SKM-1 treated with dmso at 0.1 percent for 144 hours (cell line): ENCODE data around the gene PANX2.
"Not testable (repeated sequence)": the region's sequence is repeated elsewhere in the genome, so short reads cannot be mapped to it uniquely, and the experiment has no call there.

Experiments used
- DNase-seq: peaks from one replicate; lab custom pipeline; 2025; ENCODE audit not compliant: unreplicated experiment; lab: John Stamatoyannopoulos, UW

PANX2 gene, protein sequence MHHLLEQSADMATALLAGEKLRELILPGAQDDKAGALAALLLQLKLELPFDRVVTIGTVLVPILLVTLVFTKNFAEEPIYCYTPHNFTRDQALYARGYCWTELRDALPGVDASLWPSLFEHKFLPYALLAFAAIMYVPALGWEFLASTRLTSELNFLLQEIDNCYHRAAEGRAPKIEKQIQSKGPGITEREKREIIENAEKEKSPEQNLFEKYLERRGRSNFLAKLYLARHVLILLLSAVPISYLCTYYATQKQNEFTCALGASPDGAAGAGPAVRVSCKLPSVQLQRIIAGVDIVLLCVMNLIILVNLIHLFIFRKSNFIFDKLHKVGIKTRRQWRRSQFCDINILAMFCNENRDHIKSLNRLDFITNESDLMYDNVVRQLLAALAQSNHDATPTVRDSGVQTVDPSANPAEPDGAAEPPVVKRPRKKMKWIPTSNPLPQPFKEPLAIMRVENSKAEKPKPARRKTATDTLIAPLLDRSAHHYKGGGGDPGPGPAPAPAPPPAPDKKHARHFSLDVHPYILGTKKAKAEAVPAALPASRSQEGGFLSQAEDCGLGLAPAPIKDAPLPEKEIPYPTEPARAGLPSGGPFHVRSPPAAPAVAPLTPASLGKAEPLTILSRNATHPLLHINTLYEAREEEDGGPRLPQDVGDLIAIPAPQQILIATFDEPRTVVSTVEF

DNA sequence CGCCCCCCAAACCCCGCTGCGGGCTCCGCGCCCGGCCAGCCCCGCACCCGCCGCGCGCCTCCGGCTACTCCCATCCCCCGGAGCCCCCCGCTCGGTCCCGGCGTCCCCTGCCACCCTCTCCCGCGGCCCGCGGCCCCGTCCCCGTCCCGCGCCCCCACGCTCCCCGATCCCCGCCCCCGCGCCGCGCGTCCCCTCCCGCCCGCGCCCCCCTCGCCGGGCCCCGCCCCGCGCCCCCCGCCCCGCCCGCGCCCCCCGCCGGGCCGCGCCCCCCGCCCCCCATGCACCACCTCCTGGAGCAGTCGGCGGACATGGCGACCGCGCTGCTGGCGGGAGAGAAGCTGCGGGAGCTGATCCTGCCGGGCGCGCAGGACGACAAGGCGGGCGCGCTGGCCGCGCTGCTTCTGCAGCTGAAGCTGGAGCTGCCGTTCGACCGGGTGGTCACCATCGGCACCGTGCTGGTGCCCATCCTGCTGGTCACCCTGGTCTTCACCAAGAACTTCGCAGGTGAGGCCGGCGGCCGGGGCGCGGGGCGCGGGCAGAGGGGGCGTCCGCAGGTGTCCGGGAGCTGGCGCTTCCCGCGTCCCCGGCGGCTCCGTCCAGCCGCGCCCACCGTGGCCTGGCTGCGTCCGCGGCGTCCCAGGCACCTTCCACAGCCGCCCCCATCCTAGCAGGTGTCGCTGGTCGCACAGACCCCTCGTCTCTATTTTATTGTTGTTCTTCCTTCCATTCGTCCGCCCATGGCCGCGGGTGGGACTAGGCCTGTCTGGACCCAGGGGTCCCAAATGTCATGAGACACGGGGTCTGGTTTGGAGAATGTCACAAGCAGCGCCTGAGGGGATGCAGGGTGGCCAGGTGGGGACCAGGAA, at the start of gene PANX2:
PANX2 (plus strand) TSS at position 279 of the 866 bp plus-strand sequence; CDS start at position 279, 0 bp downstream.
- DNase-seq, result no peak

DNA sequence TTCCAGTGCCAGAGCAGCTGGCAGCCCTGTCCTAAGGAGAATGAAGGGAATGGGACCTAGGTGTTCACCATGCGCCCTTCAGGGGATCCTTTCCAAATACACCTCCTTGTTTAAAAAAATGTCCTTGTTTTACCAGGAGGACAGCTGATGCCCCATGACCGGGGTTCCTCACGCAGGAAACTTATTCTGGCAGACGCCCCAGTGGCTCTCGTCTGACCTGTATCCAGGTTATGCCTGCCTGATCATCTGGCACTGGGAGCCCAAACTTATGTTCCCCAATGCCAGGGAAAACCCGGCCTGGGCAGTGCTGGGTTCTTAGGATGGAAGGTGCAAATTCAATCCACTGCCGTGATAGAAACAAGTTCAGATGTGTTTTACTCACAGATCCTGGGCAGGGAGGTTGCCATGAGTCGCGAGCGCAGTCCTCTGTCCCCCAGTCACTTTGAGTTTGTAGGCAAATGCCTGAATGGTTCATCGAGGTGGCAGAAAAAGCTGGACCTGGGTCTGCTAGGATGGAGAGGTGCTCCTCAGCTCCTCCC, 49.3 kb upstream of the PANX2 start:
- DNase-seq, result no peak

DNA sequence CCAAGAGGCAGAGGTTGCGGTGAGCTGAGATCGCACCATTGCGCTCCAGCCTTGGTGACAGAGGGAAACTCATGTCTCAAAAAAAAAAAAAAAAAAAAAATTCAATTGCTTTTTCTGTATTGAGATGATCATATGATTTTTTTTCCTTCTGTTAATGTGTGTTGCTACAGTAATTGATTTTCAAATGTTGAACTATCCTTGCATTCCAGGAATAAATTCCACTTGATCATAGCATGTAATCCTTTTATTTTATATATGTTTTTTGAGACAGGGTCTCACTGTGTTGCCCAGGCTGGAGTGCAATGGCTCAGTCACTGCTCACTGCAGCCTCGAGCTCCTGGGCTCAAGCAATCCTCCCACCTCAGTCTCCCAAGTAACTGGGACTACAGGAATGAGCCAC, 47.4 kb upstream of the PANX2 start:
- no peak for DNase-seq

DNA sequence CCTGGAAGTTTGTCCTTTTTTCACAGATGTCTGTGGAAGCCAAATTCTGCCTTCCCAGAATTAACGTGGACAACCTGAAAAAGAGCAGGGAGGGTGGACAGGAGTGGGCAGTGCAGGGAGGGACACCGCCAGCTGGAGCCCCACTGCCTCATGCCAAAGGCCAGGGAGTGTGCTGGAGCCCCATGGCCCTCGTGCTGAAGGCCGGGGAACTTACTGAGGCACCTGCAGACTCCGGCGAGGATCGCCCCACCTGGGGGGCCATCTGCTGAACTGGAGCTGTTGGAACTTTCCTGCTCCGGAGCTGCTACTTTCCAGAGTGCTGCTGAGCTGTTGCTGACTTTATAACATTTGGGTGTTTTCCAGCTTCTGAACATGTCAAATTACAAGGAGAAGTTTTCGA, 45.5 kb upstream of the PANX2 start:
- DNase-seq, result no peak

DNA sequence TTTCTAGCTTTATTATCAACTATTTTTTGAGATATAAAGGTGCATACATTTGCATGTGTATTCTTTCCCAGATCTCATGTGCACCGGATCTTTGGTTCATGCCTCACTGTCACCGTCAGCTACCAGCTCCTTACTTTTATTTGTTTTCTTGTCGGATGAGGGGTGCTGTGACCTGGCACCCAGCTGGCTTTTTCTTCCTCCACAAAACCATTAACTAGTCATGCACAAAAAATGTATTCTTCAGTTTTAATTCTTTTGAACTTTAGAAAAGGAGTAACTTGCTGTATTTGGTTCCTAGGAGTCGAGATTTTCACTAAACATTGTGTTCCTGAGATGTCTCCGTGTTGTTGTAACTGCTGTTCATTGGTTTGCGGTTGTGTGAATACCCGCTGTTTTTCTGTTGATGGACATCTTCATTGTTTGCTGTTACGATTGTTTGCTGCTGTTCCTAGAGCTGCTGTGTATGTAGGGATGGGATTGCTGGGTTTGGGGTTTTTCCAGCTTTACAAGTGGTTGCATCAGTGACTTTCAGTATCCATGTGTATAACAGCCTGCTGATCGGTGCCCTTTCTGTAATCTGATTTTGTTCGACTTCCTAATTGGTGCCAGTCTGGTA, 41.3 kb upstream of the PANX2 start:
- DNase-seq, result no peak

DNA sequence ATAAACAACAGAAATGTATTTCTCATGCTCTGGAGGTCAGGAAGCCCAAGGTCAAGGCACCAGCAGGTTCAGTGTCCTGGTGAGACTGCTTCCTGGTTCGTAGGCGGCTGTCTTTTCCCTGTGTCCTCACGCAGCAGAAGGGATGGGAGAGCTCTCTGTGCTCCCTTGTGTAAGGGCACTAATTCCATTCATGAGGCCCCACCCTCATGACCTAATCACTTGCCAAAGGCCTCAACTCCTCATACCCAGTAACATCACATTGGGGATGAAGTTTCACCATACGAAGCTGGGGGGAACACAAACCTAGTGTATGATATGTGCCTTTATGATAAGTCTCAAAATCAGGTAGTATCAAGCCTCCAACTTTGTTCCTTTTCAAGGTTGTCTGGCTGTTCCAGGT, 38.6 kb upstream of the PANX2 start:
- DNase-seq, result no peak

DNA sequence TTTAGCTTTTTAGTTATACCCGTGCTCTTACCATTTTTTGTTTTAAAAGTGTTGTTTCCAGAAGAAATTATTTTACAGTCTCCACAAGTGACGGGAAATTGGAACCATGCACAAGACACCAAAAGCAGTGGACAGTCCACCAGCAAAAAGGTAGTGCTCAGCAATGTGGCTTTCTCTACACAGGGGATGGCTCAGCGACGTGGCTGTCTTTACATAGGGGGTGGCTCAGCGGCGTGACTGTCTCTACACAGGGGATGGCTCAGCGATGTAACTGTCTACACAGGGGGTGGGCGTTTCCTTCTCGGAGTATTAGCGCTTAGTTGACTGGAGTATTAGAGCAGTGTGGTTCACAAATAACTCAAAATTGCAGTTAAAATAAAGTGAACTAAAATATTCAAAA, 36.0 kb upstream of the PANX2 start:
- no peak for DNase-seq

DNA sequence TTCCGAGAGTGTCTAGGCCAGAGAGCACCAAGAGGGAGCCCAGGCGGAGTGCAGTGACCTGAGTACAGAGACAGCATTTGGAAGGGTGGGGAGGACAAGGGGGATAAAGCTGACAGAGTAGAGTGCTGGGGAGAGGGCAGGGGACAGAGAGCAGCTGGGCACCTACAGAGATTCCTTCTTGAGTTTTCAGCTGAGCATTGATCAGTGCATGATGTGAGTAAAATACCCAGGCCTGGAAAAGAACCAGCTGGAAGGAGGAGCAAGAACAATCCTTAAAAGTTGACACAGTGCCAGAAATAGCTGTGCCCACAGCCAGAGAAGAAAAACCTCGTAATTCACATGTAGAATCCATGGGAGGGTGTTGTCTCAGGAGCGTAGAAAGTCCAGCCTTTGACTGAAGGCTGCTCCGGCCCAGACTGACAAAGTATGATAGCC, 33.9 kb upstream of the PANX2 start:
- DNase-seq, result no peak

DNA sequence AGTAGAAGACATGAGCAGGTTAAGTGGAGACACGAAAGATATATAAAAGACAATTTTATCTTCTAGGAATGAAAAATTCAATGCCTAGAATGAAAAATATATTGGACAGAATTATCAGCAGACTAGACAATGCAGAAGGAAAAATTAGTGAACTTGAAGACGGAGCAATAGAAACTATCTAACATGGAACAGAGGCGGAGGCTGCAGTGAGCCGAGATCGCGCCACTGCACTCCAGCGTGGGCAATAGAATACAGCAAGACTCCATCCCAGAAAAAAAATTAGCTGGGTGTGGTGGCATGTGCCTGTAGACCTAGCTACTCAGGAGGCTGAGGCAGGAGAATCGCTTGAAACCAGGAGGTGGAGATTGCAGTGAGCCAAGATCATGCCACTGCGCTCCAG, 33.3 kb upstream of the PANX2 start:
- DNase-seq, result not testable (repeated sequence)

DNA sequence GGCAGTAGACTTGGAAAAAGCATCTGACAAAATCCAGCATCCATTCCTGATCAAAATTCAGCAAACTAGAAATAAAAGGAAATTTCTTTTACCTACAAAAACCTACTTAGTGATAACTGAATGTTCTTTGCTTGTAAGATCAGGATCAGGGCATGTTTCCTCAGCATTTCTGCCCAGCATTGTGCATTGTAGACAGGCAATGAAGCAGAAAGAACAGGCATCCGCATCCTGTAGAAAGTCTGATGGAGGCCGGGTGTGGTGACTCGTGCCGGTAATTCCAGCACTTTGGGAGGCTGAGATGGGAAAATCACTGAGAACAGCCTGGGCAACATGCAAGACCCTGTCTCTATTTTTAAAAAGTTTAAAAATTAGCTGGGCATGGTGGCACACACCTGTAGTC, 32.5 kb upstream of the PANX2 start:
- no peak for DNase-seq

DNA sequence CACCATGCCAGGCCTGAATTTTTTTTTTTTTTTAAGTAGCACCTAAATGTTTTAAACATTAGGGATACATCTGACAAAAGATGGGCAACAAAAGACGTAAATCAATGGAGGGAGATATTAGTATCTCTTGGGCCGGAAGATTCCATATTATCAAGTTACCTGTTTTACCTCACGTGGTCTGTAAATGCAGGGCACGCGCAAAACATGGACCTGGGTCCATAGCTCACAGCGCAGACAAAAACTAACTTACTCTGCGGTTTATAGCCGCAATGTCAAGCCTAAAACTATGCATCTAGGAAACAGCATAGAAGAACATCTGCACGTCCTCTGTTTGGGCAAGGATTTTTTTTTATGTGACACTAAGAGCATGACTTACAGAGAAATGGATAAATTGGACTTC, 31.5 kb upstream of the PANX2 start:
- no peak for DNase-seq

DNA sequence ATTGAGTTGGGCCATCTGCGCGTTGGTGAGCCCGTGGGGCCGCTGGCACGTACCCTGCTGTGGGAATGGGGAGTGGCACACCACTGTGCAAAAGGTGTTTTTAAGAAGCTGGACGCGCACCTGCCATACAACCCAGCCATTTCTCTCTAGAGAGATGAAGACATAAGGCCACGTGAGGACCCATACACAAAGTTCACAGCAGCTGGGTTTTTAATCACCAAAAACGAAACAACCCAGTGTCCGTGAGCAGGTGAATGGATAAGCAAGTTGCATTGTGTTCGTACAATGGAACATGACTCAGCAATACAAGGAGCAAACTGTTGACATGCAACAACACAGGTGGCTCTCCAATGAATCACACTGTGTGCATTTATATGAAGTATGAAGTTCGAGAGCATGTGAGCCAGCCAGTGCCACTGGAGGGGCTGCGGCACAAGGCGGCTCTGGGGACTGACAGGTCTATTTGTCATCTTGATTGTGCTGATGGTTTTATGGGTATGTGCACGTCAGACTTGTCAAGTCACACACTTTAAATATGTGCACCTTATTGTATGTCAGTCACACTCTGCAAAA, 30.6 kb upstream of the PANX2 start:
- no peak for DNase-seq

DNA sequence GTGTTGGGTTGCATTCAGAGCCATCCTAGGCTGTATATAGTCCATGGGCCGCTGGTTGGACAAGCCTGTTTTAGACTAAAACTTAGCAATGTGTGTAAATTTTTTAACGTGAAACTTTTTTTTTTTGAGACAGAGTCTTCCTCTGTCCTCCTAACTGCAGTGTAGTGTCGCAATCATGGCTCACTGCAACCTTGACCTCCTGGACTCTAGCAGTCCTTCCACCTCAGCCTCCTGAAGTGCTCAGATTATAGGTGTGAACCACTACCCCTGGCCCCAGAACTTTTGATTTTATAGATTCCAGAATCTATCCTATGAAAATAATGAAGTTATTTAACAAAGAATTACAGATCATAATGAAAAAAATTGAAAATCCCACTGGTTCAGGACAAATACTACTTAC, 29.9 kb upstream of the PANX2 start:
- no peak for DNase-seq

DNA sequence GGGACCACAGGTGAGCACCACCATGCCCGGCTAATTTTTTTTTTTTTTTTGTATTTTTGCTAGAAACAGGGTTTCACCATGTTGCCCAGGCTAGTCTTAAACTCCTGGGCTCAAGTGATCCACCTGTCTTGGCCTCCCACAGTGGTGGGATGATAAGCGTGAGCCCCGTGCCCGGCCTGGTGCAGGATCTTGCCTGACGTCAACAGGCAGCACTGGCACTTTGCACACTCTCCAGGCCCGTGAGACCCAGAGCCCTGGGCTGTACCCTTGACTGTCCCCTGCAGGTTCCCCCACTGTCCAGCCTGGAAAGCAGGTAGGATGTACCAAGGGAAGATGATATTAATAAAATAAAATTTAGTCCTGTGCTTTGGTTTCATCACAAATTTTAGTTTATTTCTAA, 29.1 kb upstream of the PANX2 start:
- no peak for DNase-seq

DNA sequence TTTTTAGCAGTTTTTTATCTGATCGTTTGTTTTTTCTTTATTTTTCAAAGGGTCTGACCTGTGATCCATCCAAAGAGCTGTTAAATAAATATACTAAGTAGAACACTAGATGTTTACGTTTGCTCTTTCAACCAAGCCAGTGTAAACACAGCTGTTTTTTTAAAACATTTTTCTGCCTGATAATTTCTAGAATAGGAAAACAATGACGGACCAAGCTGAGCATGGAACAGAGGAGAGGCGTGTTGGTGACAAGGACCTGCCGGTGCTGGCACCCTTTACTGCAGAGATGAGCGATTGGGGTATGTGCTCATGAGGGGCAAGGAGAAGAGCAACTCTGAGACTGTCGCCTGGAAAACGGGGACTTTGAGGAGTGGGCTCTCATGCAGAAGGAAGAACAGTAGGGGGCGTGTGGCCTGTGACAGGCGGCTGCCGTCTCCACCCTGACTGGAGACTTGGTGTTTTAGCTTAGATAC, 28.6 kb upstream of the PANX2 start:
- no peak for DNase-seq

DNA sequence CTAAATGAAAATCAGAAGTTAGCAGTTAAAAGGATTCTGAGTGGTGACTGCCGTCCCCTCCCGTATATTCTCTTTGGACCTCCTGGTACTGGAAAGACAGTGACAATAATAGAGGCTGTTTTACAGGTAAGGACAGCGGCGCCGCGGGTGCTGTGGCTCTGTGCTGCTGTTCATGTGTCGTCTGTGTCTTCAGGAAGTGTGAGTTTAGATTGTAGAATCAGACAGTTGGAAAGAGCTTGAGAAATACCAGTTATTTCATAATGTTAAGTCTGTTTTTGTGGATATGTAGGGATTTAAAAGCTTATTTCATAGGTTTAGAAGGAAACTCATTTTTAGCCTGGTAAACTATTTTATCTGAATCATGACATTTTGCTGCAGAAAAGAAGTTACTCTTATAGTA, 27.4 kb upstream of the PANX2 start:
- peak; percentile 20 for DNase-seq

DNA sequence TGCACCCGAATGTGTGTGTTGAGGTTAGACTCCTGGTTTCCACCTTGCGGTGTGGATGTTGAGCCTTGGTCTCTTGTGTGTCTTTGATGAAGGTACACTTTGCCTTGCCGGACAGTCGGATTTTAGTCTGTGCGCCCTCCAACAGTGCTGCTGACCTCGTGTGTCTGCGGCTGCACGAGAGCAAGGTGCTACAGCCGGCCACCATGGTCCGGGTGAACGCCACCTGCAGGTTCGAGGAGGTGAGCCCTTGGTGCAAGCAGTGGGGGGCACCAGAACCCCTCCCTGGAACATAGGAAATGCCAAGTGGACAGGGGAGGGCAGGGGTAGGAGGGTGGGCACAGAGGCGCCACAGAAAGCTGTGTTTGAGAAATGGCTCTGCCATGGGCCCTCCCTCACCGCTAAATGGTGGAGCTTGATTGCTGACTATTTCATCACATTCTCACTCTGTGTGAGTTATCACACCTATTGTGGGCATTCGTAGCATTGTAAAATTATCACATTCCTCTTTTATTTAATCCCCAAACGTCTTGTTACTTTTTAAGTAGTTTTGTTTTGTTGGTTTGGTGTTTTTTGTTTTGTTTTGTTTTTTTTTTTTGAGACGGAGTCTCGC, 26.4 kb upstream of the PANX2 start:
- no peak for DNase-seq

DNA sequence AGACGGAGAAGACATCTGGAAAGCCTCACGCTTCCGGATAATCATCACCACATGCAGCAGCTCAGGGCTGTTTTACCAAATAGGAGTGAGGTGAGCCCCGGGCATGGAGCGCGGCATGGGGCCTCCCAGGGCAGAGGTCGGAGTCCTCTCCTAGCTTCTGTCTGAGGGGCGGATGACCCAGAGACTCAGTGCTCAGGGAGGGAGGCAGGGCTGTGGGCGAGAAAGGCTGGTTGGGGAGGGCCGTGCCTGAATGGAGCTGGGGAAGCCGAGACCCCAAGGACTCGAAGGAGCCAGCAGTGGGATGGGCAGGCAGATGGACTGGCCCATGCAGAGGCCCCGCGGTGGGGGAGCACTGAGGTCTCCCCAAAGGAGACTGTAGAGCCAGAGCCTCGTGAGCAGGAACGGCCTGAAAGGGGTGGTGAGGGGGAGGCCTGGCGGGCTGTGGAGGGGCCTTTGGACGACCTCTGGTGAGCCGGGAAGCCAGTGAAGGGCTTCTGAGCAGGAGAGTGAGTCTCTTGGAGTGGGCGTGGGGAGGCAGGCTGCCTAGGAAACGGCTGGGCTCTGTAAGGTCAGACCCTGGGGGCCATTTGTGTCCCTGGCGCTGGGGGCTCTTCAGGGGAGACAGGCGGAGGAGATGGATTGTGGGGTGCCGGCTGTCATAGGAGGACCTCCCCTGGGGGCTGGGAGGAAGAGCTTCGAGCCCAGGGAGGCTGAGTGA, 24.7 kb upstream of the PANX2 start:
- DNase-seq, result no peak

DNA sequence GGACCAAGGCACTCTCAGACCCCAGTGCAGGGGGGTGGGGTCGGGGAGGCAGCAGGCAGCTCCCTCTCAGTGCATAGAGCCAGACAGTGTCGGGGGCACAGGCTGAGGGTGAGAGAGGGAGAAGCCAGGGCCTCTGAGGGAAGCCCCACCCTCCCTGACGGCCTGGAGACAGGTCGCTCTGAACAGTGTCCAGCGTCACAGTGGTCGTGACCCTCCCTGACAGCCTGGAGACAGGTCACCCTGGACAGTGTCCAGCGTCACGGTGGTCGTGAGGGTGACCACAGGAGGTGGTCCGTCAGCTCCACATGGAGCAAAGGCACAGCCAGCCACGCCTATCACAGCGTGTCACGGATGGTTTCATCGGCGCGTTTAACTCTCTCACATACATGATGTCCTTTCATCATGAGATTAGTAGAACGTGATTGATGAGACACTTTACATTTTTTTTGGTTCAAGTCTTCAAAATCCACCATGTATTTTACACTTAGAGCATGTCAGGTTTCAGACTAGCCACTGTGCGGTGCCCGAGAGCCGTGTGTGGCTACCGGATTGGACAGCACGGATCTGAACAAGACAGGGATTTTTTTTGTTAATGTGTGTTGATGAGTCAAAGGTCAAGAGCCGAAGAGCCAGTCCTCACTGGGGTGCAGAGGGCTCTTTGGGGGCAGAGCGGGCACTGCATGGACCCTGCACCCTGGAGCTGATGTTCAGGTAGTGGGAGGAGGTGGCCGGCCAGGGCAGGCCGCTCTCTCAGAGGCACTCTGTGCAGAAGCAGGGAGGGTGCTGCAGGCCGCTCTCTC, 23.9 kb upstream of the PANX2 start:
- peak; percentile 23 for DNase-seq
